ENCODE results near the gene RASSF8. TPM values are rescaled to one million over a fixed set of nuclear protein-coding genes. Genes with fewer than 3 reads are reported as not detected.
A peak's percentile ranks its signal among the peaks of the same experiment; 100 is the strongest.

The RASSF8 gene
- total and polyA plus RNA-seq, 2 donors (not counting 3 experiments of a cell fraction or from before 2014, with no cell fraction given) = 11.1 to 59.3 TPM

DNA sequence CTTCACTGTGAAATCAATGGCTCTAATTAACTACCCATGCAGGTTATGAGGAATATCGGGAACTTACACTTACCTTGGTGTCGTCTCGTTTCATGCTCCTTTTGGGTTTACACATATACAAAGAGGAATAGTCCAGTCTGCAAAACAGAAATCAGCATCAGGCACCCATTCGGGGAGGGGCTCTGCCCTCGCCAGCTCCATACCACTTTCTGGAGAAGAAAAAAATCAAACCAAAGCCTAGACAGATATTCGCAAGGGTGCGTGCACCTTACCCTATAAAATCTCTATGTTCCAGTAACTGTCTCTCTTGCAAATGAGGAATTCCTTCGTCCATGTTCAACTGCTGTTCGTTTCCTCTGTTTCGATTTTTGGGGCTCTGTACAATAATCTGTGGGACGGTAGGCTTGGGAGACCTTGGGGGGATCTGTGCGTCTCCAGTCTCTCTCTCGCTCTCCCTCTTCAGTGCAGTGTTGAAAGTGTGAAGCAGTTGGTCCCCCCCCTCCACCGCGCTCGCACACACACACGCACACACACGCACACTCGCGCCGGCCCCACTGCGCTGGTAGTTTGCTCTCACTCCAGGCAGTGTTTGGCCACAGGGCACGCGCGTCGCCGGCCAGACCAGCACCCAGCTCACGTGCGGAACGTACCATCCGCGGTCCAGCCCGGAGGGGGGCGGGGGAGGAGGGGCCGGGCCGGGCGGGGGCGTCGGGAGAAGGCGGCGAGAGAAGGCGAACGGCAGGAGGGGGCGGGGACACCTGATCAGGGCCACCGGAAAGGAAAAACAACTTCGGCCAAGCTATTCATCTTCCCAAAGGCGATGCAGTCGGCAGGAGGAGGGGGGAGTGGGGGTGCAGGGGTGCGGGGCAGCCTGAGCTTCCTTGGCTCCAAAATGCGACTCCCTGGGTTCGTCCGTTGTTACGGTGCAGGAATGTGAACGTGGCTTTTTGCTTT lies 166.2 kb downstream of the RASSF8 start, which contains the start of gene BHLHE41:
BHLHE41 (minus strand) TSS at position 592 of the 954 bp plus-strand sequence; CDS start at position 334, 258 bp downstream.
- Histone ChIP-seq H3K4me1 (ENCODE audit: control insufficient read depth, extremely low read depth, insufficient read depth, low read length) (peaks cover 23% of the 10 kb centered on the region), H3K27me3 (ENCODE audit: control insufficient read depth in 2 of 2, insufficient read depth in 2 of 2, low read length in 2 of 2) (peaks cover 30 to 50% of the 10 kb centered on the region in 2 experiments), H3K4me2 (ENCODE audit: insufficient read depth, low read length) (peak within 1 kb of the TSS; percentile 95), H3K79me2 (ENCODE audit: control insufficient read depth, insufficient read depth, low read length) (no peaks in the 10 kb centered on the region), H3K36me3 (ENCODE audit: control insufficient read depth in 2 of 2, extremely low read depth in 1 of 2, insufficient read depth in 2 of 2, low read length in 2 of 2) (no peaks in the 10 kb centered on the region), H3K9ac (replicated peaks; ENCODE audit: extremely low read depth, insufficient read depth, low read length) (peak within 1 kb of the TSS; percentile 21), H2AFZ (ENCODE audit: low read depth, low read length) (peak within 1 kb of the TSS; percentile 60), H3K9me1 (replicated peaks; ENCODE audit: control insufficient read depth, extremely low read depth, insufficient read depth, low read length) (no peaks in the 10 kb centered on the region), H3K4me3 (replicated peaks in 1 of 3; ENCODE audit: insufficient read depth in 1 of 3, low read depth in 1 of 3, low read length in 3 of 3) (peak within 1 kb of the TSS; percentile 39 to 64 (median 49)), H3K9me3 (replicated peaks; ENCODE audit: control insufficient read depth, insufficient read depth, low read length) (no peaks in the 10 kb centered on the region), H4K20me1 (replicated peaks; ENCODE audit: control insufficient read depth, extremely low read depth, insufficient read depth, low read length) (no peaks in the 10 kb centered on the region), H3K27ac (ENCODE audit: insufficient read depth, low read depth, low read length) (no peak within 1 kb of the TSS)
- no TSS peak for BruUV-seq (replicated peaks)
- no peak for FAIRE-seq
- dilution Hi-C loops (cut with MboI; ENCODE audit: extremely low pct_ligation_motif_present, low sequenced_read_pairs) (no loop called here), intact Hi-C loops (cut with micrococcal nuclease) (loop anchor here (5.0 to 10.0 kb wide), 3 partner anchors 73 to 400 kb away; partner anchors contain the start of gene SSPN)
- TF ChIP-seq, protein P1, sequence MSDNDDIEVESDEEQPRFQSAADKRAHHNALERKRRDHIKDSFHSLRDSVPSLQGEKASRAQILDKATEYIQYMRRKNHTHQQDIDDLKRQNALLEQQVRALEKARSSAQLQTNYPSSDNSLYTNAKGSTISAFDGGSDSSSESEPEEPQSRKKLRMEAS (IDR thresholded peaks at IDR 0.05; ENCODE audit: insufficient read depth, insufficient read length) = peak; percentile 14
- peak; percentile 81 for TF ChIP-seq EZH2 (IDR thresholded peaks at IDR 0.05; ENCODE audit: borderline replicate concordance, low read depth, low read length, severe bottlenecking)
- TF ChIP-seq, protein P2, sequence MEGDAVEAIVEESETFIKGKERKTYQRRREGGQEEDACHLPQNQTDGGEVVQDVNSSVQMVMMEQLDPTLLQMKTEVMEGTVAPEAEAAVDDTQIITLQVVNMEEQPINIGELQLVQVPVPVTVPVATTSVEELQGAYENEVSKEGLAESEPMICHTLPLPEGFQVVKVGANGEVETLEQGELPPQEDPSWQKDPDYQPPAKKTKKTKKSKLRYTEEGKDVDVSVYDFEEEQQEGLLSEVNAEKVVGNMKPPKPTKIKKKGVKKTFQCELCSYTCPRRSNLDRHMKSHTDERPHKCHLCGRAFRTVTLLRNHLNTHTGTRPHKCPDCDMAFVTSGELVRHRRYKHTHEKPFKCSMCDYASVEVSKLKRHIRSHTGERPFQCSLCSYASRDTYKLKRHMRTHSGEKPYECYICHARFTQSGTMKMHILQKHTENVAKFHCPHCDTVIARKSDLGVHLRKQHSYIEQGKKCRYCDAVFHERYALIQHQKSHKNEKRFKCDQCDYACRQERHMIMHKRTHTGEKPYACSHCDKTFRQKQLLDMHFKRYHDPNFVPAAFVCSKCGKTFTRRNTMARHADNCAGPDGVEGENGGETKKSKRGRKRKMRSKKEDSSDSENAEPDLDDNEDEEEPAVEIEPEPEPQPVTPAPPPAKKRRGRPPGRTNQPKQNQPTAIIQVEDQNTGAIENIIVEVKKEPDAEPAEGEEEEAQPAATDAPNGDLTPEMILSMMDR (IDR thresholded peaks at IDR 0.05; ENCODE audit: extremely low read depth in 1 of 2, insufficient read depth in 1 of 2, low read depth in 1 of 2, low read length in 2 of 2) = no peak
- CTCF ChIA-PET = interaction anchor here (0.7 to 4.4 kb wide), 11 partner anchors 9 to 577 kb away, joined by 3 to 24 read pairs (median 3); partner anchors contain the start of gene SSPN
- POLR2A ChIA-PET = no interaction called here
- DNase-seq (ENCODE audit: low read depth, low spot score) = peak; percentile 23

All from endothelial cell of umbilical vein (primary cell).